ENCODE measurements around the gene TEAD4.

Gene TEAD4

GRCh38 chr12:2959192-2959504 lies at the start of gene TEAD4:
Gene TEAD4 (plus strand): TSS chr12:2959397.
- DNase-seq (ENCODE audit: extremely low spot score, insufficient read length, low read depth), result no peak
- FAIRE-seq, result no peak

GRCh38 chr12:2912216-2912575 lies 47.0 kb upstream of the TEAD4 start:
- no peak for DNase-seq (ENCODE audit: extremely low spot score, insufficient read length, low read depth)
- no peak for FAIRE-seq

- FAIRE-seq, result no peak
- DNase-seq (ENCODE audit: extremely low spot score, insufficient read length, low read depth), result no peak
These were observed 39.9 kb upstream of the TEAD4 start for GRCh38 chr12:2919249-2919648.

DNA sequence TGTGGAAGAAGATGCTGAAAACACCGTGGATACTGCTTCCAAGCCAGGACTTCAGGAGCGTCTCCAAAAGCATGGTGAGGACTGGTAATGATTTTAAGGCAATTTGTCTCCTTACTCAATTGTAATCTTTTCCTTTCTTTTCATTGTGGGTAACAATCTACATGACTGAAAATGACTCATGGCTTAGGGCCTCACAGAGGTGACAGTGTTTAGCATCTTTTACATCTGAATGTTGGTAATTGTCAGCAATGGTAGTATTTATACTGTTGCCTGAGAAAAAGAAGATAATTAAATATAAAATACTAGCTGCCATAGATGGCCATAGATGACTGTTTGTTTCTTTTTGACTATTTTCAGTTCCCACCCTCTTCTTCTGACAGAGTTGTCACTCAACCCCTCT lies 36.9 kb upstream of the TEAD4 start:
- DNase-seq (ENCODE audit: extremely low spot score, insufficient read length, low read depth) (no peak), FAIRE-seq (no peak)

- FAIRE-seq (no peak), DNase-seq (ENCODE audit: extremely low spot score, insufficient read length, low read depth) (no peak)
These were observed 36.1 kb upstream of the TEAD4 start for GRCh38 chr12:2923057-2923456.

GRCh38 chr12:2924019-2924418 lies 35.2 kb upstream of the TEAD4 start:
- DNase-seq (ENCODE audit: extremely low spot score, insufficient read length, low read depth) (no peak), FAIRE-seq (no peak)

- FAIRE-seq, result no peak
- DNase-seq (ENCODE audit: extremely low spot score, insufficient read length, low read depth), result no peak
These were observed 33.7 kb upstream of the TEAD4 start for GRCh38 chr12:2925322-2925995.

GRCh38 chr12:2930865-2931264 lies 28.3 kb upstream of the TEAD4 start:
- no peak for FAIRE-seq

DNA sequence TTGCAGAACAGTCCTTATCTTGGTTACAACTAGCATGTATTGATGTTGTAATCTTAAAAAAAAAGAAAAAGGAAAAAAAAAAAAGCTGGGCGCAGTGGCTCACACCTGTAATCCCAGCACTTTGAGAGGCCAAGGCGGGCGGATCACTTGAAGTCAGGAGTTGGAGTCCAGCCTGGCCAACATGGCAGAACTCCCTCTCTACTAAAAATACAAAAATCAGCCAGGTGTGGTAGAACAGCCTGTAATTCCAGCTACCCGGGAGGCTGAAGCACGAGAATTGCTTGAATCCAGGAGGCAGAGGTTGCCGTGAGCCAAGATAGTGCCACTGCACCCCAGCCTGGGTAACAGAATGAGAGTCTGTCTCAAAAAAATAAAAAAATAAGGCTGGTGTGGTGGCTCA lies 25.6 kb upstream of the TEAD4 start:
- DNase-seq (ENCODE audit: extremely low spot score, insufficient read length, low read depth) (no peak), FAIRE-seq (no peak)

More at GRCh38 chr12:2930865-2931264, 28.3 kb upstream of the TEAD4 start:
- no peak for DNase-seq (ENCODE audit: extremely low spot score, insufficient read length, low read depth)

DNA sequence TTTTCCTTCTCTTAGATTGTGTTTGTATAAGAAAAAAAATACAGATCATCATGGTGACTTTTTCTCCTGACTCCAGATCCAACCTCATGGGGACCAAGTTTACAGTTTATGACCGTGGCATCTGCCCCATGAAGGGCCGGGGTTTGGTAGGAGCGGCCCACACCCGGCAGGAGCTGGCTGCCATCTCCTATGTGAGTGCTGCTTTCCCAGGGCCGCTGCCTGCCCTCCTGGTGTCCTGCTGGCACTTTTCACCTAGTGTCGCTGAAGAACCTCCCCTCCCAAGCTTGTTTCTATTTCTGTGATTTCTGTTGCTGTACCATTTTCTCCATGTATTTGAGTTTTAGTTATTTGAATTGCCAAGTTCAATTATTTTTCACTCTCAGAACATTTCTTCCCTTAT lies 24.8 kb upstream of the TEAD4 start:
- no peak for FAIRE-seq
- no peak for DNase-seq (ENCODE audit: extremely low spot score, insufficient read length, low read depth)

DNA sequence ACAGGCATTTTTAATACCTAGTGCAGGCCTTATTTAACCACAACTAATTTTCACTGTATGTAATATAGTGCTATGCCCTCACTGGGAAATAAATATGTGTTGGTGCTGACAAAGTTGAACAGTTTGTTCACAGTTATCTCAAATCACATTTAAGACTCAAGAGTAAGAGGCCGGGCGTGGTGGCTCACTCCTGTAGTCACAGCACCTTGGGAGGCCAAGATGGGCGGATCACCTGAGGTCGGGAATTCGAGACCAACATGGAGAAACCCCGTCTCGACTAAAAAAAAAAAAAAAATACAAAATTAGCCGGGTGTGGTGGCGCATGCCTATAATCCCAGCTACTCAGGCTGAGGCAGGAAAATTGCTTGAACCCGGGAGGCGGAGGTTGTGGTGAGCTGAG lies 22.9 kb upstream of the TEAD4 start:
- DNase-seq (ENCODE audit: extremely low spot score, insufficient read length, low read depth), result no peak
- no peak for FAIRE-seq

- DNase-seq (ENCODE audit: extremely low spot score, insufficient read length, low read depth) (no peak), FAIRE-seq (no peak)
These were observed 21.7 kb upstream of the TEAD4 start for GRCh38 chr12:2937500-2937899.

- FAIRE-seq, result no peak
- DNase-seq (ENCODE audit: extremely low spot score, insufficient read length, low read depth), result no peak
These were observed 20.0 kb upstream of the TEAD4 start for GRCh38 chr12:2939191-2939590.

GRCh38 chr12:2940564-2940963 lies 18.6 kb upstream of the TEAD4 start:
- DNase-seq (ENCODE audit: extremely low spot score, insufficient read length, low read depth) (no peak), FAIRE-seq (no peak)

DNA sequence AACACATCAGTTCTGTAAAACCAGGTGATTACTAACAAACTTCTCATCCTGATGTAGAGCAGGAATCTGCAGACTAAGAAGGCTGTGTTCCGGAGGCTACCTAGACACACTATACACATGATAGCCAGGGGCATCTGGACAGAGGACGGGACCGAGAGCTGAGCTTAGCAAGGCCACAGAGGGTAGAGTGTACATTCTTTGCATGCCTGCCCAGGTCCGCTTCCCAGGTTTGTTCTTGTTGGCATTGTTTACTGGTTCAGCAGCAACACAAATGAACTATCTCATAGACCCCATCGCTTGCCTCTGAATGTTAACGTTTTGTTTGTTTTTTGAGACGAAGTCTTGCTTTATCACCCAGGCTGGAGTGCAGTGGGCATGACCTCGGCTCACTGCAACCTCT lies 17.7 kb upstream of the TEAD4 start:
- FAIRE-seq, result no peak
- DNase-seq (ENCODE audit: extremely low spot score, insufficient read length, low read depth), result no peak

GRCh38 chr12:2944401-2945047 lies 14.7 kb upstream of the TEAD4 start:
- DNase-seq (ENCODE audit: extremely low spot score, insufficient read length, low read depth) (peak; percentile 29), FAIRE-seq (peak; percentile 62)

- DNase-seq (ENCODE audit: extremely low spot score, insufficient read length, low read depth) (no peak), FAIRE-seq (no peak)
These were observed 9.8 kb upstream of the TEAD4 start for GRCh38 chr12:2949411-2949810.

DNA sequence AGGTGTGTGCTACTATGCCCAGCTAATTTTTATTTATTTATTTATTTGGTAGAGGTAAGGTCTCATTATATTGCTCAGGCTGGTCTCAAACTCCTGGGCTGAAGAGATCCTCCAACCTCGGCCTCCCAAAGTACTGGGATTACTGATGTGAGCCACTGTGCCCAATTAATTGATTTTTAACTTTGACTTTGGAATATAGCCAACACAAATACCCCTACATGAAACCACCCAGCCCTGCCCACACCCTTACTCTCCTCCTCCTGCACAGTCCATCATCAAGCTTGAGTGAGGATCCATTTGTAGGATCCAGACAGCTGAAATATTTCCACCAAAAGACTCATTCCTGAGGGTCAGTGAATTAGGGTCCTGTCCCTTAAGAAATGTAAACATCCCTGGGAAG lies 3.3 kb upstream of the TEAD4 start:
- no peak for DNase-seq (ENCODE audit: extremely low spot score, insufficient read length, low read depth)
- FAIRE-seq, result no peak

- FAIRE-seq (no peak), DNase-seq (ENCODE audit: extremely low spot score, insufficient read length, low read depth) (no peak)
These were observed 1.3 kb upstream of the TEAD4 start for GRCh38 chr12:2957816-2958431.

DNA sequence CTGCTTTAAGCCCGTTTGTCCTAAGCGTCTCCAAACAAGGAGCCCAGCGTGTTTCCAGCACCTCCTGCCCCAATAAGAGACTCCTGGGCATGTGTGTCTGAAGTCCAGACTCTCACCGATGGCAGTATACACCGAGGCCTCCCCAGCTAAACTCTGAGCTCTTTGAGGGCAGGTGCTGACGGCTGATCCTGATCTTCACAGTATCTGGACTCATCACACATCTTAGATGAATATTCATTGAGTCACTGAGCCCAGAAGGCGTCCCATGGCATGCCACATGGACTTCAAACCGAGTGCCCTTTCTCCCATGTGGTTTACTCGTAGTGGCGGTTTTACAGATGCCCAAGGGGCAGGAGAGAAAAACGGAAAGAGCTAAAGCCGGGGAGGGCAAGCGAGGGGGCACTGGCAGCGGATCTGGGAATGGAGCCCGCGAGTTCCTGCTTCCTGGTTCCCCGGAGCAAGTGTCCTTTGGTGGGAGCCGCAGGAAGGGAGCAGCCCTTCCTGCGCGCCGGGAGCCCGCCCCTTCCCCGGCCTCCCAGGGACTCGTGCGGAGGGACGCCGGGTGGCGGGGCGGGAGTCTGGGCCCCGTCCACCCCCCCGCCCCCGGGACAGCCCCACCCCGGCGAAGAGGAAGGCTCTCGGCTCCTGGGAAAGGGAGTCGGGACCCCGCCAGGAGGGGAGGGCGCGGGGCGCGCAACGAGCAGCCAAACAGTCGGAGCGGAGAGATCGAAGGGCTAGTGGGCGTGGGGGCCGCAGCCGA lies 585 bp upstream of the TEAD4 start:
- DNase-seq (ENCODE audit: extremely low spot score, insufficient read length, low read depth), result no peak
- FAIRE-seq, result no peak
